ENCODE measurements around the gene MR1.
A peak's percentile ranks its signal among the peaks of the same experiment; 100 is the strongest.

The MR1 gene

GRCh38 chr1:181084606-181084969 is 50.8 kb downstream of the MR1 start:
- Histone ChIP-seq H3K4me2 (no peak overlapping the region), H3K27ac (no peak overlapping the region), H3K4me1 (ENCODE audit: low read depth, poor library complexity, severe bottlenecking) (peaks cover 6% of the 10 kb centered on the region)

GRCh38 chr1:181086091-181086490 is 52.3 kb downstream of the MR1 start:
- TF ChIP-seq CTCF (conservative IDR thresholded peaks at IDR 0.05; ENCODE audit: low read depth, low read length) = no peak
- no peak overlapping the region for H3K4me2 ChIP-seq
- H3K79me2 ChIP-seq (ENCODE audit: insufficient read depth, low read depth) = peaks cover 16% of the 10 kb centered on the region
- no peak overlapping the region for H3K4me3 ChIP-seq (IDR thresholded peaks at IDR 0.05; ENCODE audit: insufficient read depth, low read depth, low read length)
- no peak overlapping the region for H3K9ac ChIP-seq
- H3K36me3 ChIP-seq (ENCODE audit: insufficient read depth) = no peaks in the 10 kb centered on the region
- H2AFZ ChIP-seq (ENCODE audit: low read depth) = no peak overlapping the region
- H4K20me1 ChIP-seq (ENCODE audit: insufficient read depth) = 0 out of 2 replicates have a peak, but pooled peaks cover 3% of the 10 kb centered on the region
- H3K27ac ChIP-seq = no peak overlapping the region
- H3K27me3 ChIP-seq (ENCODE audit: insufficient read depth, low read depth) = no peaks in the 10 kb centered on the region
- peaks cover 9% of the 10 kb centered on the region for H3K4me1 ChIP-seq (ENCODE audit: low read depth, poor library complexity, severe bottlenecking)

More at GRCh38 chr1:181084606-181084969, 50.8 kb downstream of the MR1 start:
- no peak overlapping the region for H2AFZ ChIP-seq (ENCODE audit: low read depth)
- no peaks in the 10 kb centered on the region for H4K20me1 ChIP-seq (ENCODE audit: insufficient read depth)
- no peak overlapping the region for H3K9ac ChIP-seq
- TF ChIP-seq CTCF (conservative IDR thresholded peaks at IDR 0.05; ENCODE audit: low read depth, low read length) = no peak; the same call in 1 of the 2 replicates
- H3K79me2 ChIP-seq (ENCODE audit: insufficient read depth, low read depth) = peaks cover under 1% of the 10 kb centered on the region; the same call in 1 of the 2 replicates
- H3K4me3 ChIP-seq (IDR thresholded peaks at IDR 0.05; ENCODE audit: insufficient read depth, low read depth, low read length) = no peak overlapping the region
- no peaks in the 10 kb centered on the region for H3K27me3 ChIP-seq (ENCODE audit: insufficient read depth, low read depth)
- H3K36me3 ChIP-seq (ENCODE audit: insufficient read depth) = no peaks in the 10 kb centered on the region

GRCh38 chr1:181086926-181087325 is 53.1 kb downstream of the MR1 start:
- Histone ChIP-seq H3K36me3 (ENCODE audit: insufficient read depth) (no peaks in the 10 kb centered on the region), H3K4me2 (no peak overlapping the region), H3K27me3 (ENCODE audit: insufficient read depth, low read depth) (no peaks in the 10 kb centered on the region), H4K20me1 (ENCODE audit: insufficient read depth) (peaks cover 11% of the 10 kb centered on the region; the same call in 1 of the 2 replicates), H3K9ac (no peak overlapping the region), H2AFZ (ENCODE audit: low read depth) (no peak overlapping the region), H3K4me1 (ENCODE audit: low read depth, poor library complexity, severe bottlenecking) (peaks cover 17% of the 10 kb centered on the region), H3K4me3 (IDR thresholded peaks at IDR 0.05; ENCODE audit: insufficient read depth, low read depth, low read length) (no peak overlapping the region), H3K27ac (no peak overlapping the region), H3K79me2 (ENCODE audit: insufficient read depth, low read depth) (peaks cover 24% of the 10 kb centered on the region)
- no peak for TF ChIP-seq CTCF (conservative IDR thresholded peaks at IDR 0.05; ENCODE audit: low read depth, low read length)

- H3K4me1 ChIP-seq (ENCODE audit: low read depth, poor library complexity, severe bottlenecking) = peaks cover 20% of the 10 kb centered on the region
- H3K4me3 ChIP-seq (IDR thresholded peaks at IDR 0.05; ENCODE audit: insufficient read depth, low read depth, low read length) = no peak overlapping the region
- no peaks in the 10 kb centered on the region for H3K27me3 ChIP-seq (ENCODE audit: insufficient read depth, low read depth)
- no peak overlapping the region for H3K27ac ChIP-seq
- no peaks in the 10 kb centered on the region for H3K36me3 ChIP-seq (ENCODE audit: insufficient read depth)
- peak overlapping the region; percentile 69 for H3K4me2 ChIP-seq
- H3K9ac ChIP-seq = no peak overlapping the region
- peaks cover 28% of the 10 kb centered on the region for H3K79me2 ChIP-seq (ENCODE audit: insufficient read depth, low read depth)
- peak overlapping the region; percentile 61 for H2AFZ ChIP-seq (ENCODE audit: low read depth)
- H4K20me1 ChIP-seq (ENCODE audit: insufficient read depth) = peaks cover 15% of the 10 kb centered on the region
- no peak for TF ChIP-seq CTCF (conservative IDR thresholded peaks at IDR 0.05; ENCODE audit: low read depth, low read length)
Measured at GRCh38 chr1:181087400-181087901, 53.7 kb downstream of the MR1 start.
